Thyroid gland (tissue), 4 donors: ENCODE results near the gene SPATA31C1.

ENCODE experiments used
- CTCF ChIP-seq, 6 experiments: fragments of 200-600 bp in 3 of 6; fragments of 450-650 bp in 3 of 6; sonication (generic) in 3 of 6; IDR thresholded peaks; one replicate each; pipeline ENCODE4 v1.5.1; 2016 to 2019; ENCODE audit warnings: antibody characterized with exemption in 6 of 6, mild to moderate bottlenecking in 2 of 6, inconsistent platforms in 1 of 6, moderate library complexity in 1 of 6
- POLR2A ChIP-seq, 2 donors: fragments of 450-650 bp; IDR thresholded peaks; one replicate each; pipeline ENCODE4 v1.6.1; 2017; ENCODE audit warnings: antibody characterized with exemption in 2 of 2, mild to moderate bottlenecking in 2 of 2, moderate library complexity in 1 of 2

- TF ChIP-seq POLR2A (IDR thresholded peaks at IDR 0.05) (no peak), CTCF (IDR thresholded peaks at IDR 0.05) (no peak)
Measured at GRCh38 chr9:87890837-87891236, 26.9 kb upstream of the SPATA31C1 start.
